Right ventricle myocardium superior (tissue), 1 donor: Measurements from ENCODE around the gene WDR64. TPM values are rescaled to one million over a fixed set of nuclear protein-coding genes. Genes with fewer than 3 reads are reported as not detected.
"Not testable (repeated sequence)": the region's sequence is repeated elsewhere in the genome, so short reads cannot be mapped to it uniquely, and the experiment has no call there.

ENCODE experiments used
- ATAC-seq: fragments of 200-7000 bp; cut with Tn5 transposase; one replicate; pipeline ENCODE4 v1.9.1; 2020; ENCODE audit warnings: mild to moderate bottlenecking; ENCODE audit not compliant: poor library complexity
- DNase-seq: peaks from one replicate; pipeline ENCODE4 v3.0.0-alpha.2; 2020
- intact Hi-C: fragments of 100-400 bp; cut with DNase I; formaldehyde crosslinking; loops from one replicate; pipeline ENCODE4 v1.11.2; 2022
- total RNA-seq: library from RNA; stranded (reverse); fragmentation: NEBNext Ultra II Directional; extraction: Animal tissue kit (Norgen Biotek cat#: 25700); gene quantifications from one replicate; pipeline ENCODE4 v1.2.1, GENCODE V29; 2021
- donor health status: DM: no; HTN: yes; CAD: no; lungs with severe emphysema.

Gene WDR64
- total RNA-seq, 1 donor from 2014 or later = not detected

DNA sequence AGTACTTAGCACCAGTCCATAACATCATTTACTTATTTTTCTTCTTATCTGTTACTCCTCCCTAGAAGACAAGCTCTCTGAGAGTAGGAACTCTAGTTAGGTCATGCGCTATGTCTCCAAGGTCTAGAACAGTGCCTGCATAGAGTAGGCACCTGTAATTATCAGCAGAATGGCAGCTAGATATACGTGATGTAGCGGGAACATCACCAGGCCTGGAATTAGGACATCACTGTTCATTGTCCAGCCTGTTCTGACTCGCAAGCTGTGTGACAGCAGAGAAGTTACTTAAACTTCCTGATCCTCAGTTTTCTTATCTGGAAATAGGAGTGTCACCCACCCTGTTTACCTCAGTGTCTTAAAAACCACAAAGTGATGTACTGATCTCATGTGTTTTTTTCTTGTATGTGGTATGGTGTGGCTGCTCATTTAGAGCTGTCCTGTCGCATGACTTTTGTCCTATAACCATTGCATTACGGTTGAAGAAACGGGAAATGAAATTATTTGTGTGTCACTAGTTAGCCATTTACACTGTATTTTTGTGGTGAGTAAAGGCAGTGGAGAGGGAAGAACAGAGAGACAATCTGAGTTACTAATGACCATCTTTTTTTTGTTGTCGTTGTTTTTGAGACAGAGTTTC lies 158.8 kb downstream of the WDR64 start:
- DNase-seq (no peak), ATAC-seq (no peak)
- intact Hi-C loops = no loop called here

DNA sequence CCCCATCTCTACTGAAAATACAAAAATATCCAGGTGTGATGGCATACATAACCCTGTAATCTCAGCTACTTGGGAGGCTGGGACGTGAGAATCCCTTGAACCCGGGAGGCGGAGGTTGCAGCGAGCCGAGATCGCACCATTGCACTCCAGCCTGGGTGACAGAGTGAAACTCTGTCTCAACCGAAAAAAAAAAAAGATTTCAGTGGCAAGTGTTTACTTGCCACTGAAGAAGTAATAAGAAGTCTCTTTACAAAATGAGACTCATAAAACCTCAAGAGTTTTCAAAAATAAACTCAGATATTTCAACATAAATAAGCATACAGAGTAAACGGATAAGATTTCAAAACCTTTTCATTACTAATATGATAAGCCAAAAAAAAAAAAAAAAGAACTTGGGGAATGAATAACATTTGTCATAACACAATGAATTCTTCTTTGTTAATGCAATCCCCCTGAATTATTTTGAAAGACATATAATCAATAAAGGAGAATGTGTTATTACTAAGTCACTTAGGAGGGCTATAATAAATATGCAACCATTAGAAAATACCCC lies 161.8 kb downstream of the WDR64 start:
- intact Hi-C loops = no loop called here
- ATAC-seq (no peak), DNase-seq (no peak)

DNA sequence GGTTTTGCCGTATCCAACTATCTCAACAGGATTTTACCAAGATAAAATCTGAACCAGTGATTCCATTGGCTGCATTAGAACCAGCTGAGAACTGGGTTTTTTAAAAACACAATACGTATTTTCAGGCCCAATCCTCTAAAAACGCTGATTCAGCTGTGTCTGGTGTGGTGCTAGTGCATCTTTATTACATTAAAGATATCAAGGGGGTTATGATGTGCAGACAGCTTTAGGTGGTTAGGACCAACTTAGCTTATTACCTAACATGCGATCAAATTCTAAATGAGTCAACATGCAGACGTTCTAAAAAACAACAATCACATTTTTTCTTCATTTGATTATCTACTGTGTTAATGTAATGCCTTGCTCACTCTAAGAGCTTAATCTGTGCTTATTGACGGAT lies 163.9 kb downstream of the WDR64 start:
- intact Hi-C loops = no loop called here
- ATAC-seq (no peak), DNase-seq (no peak)

DNA sequence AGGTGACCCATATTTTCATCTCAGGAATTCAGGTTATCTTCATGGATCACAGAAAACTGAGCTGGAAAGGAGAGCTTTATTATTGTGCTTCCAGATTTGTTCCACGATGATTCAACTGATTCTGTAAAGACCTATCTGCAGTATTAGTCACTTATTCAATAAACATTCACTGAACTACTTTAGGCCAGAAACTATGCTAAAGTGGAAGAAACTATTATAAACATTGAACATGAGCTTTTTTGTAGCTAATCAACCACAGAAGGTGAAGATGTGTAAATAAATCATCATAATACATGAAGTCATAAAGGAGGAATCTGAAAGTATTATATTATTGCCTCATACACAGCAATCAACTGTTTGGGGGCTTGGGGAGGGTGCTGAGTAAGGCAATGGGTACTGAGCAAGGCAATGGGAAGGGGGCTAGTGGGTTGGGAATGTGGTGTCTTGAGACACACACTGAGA lies 165.3 kb downstream of the WDR64 start:
- intact Hi-C loops = no loop called here
- no peak for DNase-seq
- ATAC-seq = no peak

DNA sequence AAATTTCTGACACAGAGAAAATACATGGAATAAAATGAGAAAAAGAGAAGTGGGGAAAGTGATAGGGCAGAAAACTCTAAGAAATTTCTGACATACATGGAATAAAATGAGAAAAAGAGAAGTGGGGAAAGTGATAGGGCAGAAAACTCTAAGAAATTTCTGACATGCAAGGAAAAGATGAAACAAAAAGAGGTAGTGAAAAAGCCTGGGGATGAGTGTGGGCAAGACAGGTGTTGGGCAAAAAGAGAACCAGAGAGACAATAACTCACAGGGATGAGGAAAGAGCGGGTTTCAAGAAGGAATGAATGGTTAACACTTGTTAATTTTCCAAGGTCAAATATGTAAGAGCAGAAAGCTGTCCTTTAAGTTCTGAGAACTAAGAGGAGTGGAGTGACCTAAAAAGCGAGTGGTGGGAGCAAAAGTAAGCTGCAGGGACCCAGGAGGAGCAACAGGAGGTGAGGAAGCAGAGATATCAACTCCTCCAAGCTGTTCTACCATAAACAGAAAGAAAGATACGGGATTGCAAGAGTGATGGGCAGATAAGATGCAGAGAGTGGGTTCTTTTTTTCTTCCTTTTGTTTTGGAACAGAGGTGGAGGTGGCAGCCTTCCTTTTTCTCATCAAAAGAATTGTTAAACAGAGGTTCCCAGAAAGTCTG lies 166.0 kb downstream of the WDR64 start:
- DNase-seq (no peak), ATAC-seq (no peak)
- intact Hi-C loops = no loop called here

DNA sequence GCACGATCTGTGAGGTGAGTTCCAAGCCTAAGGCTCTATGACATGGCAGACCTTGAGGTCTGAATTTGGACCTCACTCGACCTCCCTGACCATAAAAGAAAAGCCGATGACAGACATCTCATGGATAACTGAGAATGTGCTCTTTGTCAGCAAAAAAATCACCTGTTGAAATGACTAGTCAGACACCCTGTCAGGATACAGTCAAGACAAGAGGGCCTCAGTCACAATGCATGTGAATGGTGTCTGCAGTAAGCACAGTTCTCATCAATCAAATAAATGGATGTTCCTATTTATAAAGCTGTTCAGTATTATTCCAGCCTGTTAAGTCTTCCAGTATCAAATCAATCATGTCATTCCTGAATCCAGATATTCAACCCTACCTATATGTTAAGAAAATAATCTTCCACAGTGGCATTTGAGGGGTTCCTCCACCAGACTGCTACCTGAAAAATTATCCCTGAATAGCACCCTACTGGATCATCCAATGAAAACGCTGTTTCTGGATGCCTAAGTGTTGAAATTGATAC lies 167.3 kb downstream of the WDR64 start:
- intact Hi-C loops = no loop called here
- DNase-seq (no peak), ATAC-seq (no peak)

DNA sequence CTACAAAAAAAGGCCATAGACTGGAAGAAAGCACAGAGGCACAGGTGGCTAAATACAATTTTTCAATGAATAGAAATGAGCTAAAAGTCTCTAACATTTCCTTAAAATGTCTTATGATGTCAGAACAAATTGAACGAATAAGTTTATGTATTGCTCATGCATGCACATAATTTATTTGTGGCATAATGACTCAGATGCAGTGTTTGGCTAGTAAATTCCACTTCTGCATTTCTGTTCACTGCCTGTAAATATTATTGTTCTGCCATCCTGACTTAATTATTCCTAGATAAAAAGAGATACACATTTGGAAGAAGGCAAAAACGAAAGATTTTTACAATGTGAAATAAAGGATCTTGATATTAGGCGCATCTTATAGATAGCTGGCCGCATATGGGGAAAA lies 169.3 kb downstream of the WDR64 start:
- DNase-seq (no peak), ATAC-seq (no peak)
- intact Hi-C loops = no loop called here

DNA sequence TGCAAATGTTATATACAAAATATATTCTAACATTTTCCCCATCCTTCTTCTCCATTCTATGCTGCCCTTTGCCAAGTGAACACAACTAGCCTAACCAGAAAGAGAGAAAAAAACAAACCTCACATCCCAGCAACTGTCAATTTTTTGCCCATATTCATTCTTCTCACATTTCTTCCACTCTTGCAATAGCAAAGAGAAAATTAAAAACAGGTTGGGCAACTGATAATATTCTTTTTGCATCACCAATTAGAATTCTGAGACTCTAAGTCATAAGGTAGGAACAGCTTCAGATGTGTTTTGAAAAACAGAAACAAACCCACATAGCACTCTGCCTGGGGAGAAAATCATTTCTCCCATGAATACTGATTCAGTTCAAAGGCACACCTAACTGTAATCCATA lies 170.8 kb downstream of the WDR64 start:
- no peak for DNase-seq
- ATAC-seq = no peak
- intact Hi-C loops = no loop called here

DNA sequence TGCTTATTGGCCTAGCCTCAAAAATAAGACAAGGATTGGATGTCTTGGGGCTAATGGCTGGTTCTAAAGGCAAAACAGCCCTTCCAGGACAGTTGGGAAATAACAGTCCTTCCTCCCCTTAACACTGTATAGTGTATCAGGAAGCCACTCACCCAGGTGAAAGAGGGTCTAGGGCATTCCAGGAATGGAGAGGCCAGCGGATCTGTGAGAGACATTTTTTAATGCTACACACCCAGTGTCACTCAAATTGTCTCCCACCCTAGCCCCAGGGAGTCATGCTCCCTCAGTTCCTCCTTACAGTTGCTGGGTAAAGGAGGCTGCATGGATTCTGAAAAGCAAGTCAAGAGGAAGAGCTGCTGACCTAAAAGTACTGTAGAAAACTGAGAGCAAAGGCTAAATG lies 171.8 kb downstream of the WDR64 start:
- intact Hi-C loops = no loop called here
- no peak for DNase-seq
- no peak for ATAC-seq

DNA sequence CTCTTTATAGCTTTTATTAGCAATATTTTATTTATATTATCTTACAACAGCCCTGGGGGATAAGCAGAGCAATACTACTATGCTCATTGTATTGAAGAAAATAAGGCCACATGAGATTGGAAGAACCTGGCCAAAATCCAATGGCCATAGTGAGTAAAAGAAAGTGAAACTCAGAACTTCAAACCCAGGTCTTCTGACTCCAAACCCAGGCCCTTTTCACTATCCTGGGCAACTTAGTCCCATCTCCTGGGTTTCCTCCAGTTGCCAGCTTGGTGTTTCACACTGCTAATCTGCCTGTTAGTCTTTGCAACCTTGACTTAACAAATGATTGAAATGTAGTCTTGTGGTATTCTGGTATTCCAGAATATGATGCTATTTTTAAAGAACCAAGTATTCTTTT lies 173.5 kb downstream of the WDR64 start:
- no peak for DNase-seq
- intact Hi-C loops = no loop called here
- no peak for ATAC-seq

DNA sequence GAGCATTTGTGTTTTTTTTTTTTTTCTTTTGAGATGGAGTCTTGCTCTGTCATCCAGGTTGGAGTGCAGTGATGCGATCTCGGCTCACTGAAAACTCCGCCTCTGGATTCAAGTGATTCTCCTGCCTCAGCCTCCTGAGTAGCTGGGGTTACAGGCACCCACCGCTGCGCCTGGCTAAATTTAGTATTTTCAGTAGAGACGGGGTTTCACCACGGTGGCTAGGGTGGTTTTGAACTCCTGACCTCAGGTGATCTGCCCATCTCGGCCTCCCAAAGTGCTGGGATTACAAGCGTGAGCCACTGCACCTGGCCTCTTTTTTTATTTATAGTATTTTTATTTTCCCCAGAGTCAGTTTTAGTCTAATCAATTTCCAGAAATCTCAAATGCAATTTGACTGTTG lies 174.5 kb downstream of the WDR64 start:
- intact Hi-C loops, DNase-seq, ATAC-seq: not testable (repeated sequence)

DNA sequence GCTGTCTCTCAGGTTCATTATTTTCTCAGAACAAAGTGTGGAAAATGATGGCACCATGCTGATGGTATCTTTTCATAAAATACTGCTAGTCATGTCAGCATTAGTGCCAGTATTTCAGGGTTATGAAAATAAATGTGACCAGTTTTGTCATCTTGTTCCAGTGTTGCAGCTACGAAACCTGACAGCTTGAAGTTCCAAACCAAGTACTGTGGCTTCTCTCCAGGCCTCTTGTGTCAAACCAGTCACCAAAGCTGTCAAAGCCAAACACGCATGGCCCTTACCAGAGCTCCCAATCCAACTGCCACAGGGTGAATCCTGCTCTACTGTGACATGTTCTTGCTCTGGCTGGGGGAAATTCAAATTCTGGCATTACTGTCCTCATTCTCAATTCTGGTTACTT lies 175.2 kb downstream of the WDR64 start:
- peak; percentile 71 for ATAC-seq
- no peak for DNase-seq
- intact Hi-C loops = no loop called here

DNA sequence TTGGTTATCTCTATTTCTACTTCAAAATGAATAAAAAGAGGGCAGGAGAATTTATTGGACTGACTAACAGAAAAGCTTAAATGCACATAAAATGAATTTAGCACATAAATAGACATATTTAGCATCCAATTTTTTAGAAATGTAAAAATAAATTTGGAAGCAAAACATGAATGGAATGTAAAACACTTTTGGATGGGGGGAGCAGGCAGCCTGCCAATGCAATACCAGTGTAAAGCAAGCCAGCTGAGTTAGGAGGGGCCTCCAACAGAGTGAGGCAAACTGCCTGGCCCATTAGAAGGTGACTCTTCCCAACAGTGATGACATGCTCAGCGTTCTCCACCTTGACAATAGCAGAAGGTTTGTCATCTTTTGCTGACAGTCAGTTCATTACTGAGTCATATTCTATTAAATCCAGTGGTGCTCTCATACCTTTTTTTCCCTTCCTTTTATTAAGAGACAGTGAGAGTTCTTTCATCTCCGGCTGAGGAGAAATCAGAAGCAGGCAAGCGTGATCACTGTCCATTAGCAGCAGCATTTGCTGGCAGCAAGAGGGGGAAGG lies 176.5 kb downstream of the WDR64 start:
- DNase-seq (no peak), ATAC-seq (peak; percentile 46)
- intact Hi-C loops = no loop called here

DNA sequence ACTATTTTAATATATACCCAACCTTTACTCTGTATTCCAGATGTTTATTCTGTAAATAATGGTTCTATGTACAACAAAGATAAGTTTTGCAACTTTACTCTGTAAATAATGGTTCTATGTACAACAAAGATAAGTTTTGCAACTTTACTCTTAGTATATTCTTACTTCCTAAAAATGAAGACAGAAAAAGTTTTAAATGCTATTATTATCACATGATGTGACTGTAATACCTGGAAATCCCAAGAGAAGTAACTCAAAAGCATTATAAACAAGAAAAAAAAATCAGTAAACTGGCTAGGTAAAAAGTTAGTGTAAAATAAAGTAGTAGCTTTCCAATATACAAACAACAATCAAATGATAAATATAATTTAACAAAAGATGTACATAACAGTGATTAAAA lies 177.4 kb downstream of the WDR64 start:
- ATAC-seq (no peak), DNase-seq (no peak)
- intact Hi-C loops = no loop called here

DNA sequence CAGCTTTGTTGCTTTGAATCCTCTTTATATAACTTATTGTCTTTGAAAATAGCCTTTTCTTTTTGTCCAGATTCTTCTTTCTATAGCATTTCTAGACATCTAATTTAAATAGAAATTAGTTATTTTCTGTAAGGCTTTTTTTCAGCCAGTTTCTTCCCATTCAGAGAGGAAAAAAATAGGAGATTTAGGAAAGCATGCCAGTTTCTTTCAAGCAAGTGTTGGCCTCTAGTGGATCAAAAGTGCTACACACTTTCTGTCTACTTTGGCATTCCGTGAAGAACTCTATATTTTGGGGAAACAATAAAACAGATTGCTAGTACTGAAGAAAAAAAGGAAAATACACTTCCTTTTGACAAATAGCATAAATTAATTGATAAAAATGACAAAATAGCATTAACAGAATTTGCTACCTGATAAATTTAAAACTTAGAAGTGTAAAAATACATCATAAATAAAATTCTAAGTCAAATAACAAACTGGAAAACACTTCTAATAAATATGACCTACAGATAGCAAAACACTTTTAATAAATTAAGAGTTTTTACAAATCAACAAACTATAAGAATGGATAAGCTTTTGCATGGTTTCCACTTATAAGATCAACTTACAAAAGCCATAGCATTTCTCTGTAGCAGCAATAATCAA lies 182.8 kb downstream of the WDR64 start:
- intact Hi-C loops = loop anchor here (10.0 kb wide), 1 partner anchor 220 kb away; no protein-coding TSS in a partner anchor
- DNase-seq (no peak), ATAC-seq (no peak)

DNA sequence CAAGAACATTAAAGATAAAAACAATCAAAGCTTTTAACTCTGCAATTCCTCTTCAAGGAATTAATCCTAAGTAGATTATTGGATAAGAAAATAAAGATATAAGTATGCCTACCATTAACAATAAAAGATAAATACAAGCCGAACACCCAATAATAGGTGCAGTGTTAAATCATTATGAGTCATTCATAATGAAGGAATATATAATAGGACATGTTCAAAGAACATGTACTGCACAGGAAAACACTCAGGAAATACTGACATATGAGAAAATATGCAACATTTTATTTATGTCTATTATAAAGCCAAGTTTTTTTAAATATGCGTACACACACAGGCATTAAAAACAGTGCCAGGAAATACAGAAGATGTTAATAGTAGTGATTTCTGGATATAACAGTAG lies 184.9 kb downstream of the WDR64 start:
- no peak for ATAC-seq
- intact Hi-C loops = loop anchor here (10.0 kb wide), 1 partner anchor 222 kb away; no protein-coding TSS in a partner anchor

DNA sequence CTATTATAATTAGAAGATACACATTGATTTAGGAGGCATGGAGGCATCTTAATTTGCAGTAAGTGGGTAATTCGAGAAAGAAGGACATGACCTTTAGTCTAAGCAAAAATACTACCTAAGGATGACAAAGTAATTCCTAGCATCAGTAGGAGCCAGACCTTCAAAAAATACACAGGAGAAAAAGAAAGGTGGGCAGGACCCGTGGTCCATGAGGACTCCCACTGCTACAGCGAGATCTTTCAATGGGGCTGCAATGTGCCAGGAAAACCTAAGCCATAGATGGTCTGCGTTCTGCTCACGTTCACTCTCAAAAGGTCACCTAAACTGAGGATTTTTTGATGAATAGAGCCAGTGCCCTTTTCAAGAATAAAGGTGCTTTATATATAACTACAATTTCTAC lies 185.3 kb downstream of the WDR64 start:
- intact Hi-C loops = loop anchor here (10.0 kb wide), 1 partner anchor 223 kb away; no protein-coding TSS in a partner anchor
- ATAC-seq = no peak
- DNase-seq = no peak

More for the DNA sequence above, 184.9 kb downstream of the WDR64 start:
- DNase-seq = no peak

DNA sequence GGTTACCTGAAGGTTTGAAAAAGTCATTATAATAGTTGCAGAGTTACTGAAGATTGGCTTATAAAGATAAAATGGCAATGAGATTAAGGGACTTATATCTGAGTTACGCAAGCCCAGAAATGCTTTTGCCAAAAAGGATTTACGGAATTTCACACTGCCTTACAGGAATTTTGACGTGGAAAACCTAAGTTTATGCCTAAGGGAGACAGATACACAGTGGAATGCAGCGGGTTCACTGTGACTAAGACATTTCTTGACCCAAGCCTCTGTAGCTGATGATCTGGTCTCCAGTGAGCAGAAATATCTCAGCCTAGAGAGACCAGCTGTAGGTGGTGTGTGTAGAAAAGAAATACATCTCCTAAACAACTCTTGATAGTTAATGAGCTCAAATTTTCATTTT lies 185.8 kb downstream of the WDR64 start:
- no peak for DNase-seq
- intact Hi-C loops = loop anchor here (10.0 kb wide), 1 partner anchor 223 kb away; no protein-coding TSS in a partner anchor
- ATAC-seq = no peak

DNA sequence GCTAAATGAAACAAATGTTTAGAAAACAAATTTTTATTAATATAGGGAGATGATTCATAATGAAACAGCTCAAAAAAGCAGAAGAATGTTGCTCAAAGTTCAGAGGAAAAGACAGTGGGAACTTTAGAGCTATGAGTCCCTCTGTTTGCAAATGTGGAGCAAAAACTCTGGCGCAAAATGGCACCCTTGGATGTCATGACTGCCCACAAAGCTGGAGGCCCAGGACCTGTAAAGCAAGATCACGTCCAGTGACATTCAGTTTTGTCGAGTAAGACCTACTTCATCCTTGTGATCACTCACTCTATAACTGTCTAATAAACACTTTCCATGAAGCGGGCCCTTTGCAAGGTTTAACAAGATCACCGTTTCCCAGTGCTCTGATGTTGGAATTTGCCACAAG lies 186.8 kb downstream of the WDR64 start:
- no peak for DNase-seq
- ATAC-seq = no peak
- intact Hi-C loops = loop anchor here (10.0 kb wide), 1 partner anchor 224 kb away; no protein-coding TSS in a partner anchor
